ENCODE measurements around the gene RPN1. TPM values are rescaled to one million over a fixed set of nuclear protein-coding genes. Genes with fewer than 3 reads are reported as not detected.
"Not testable (repeated sequence)": the region's sequence is repeated elsewhere in the genome, so short reads cannot be mapped to it uniquely, and the experiment has no call there.

Gene RPN1
- total and polyA plus RNA-seq, 7 donors, result 33.6 to 220 (median 137) TPM

GRCh38 chr3:128597900-128598299 lies 52.7 kb downstream of the RPN1 start:
- Histone ChIP-seq H3K9me3 (no peaks in the 10 kb centered on the region), H3K36me3 (no peaks in the 10 kb centered on the region), H3K27me3 (no peaks in the 10 kb centered on the region), H3K4me3 (no peak overlapping the region), H3K27ac (no peak overlapping the region), H3K4me1 (no peaks in the 10 kb centered on the region)
- WGBS, 2 donors, result 77 to 87% methylated on average over 6 of the region's 6 CpGs
- TF ChIP-seq POLR2A (IDR thresholded peaks at IDR 0.05) (no peak), EP300 (IDR thresholded peaks at IDR 0.05) (no peak)
- DNase-seq, result no peak
- intact Hi-C loops (cut with DNase I), result no loop called here

DNA sequence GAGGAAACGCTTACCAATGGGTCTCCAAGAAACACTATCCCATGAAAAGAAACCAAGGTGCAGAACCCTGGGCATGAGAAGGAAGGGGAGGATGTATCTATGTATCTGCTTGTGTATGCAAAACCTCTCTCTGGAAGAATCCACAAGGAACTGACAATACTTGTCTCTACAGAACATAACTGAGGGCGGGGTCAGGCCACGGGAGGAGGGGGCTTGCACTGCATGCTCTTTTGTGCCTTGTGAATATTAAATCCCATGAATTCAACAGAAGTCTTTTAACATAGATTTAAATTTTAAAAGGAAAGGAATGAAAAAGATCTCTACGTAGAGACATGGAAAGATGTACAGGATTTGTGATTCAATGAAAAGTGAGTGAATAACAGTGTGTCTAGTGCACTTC lies 57.8 kb downstream of the RPN1 start:
- Histone ChIP-seq H3K4me3 (no peak overlapping the region), H3K9me3 (no peaks in the 10 kb centered on the region), H3K27ac (no peak overlapping the region), H3K4me1 (no peaks in the 10 kb centered on the region), H3K36me3 (no peaks in the 10 kb centered on the region), H3K27me3 (no peaks in the 10 kb centered on the region)
- TF ChIP-seq POLR2A (IDR thresholded peaks at IDR 0.05) (no peak), POLR2AphosphoS5 (IDR thresholded peaks at IDR 0.05) (no peak), EP300 (IDR thresholded peaks at IDR 0.05) (no peak), CTCF (IDR thresholded peaks at IDR 0.05) (no peak)
- no peak for DNase-seq
- intact Hi-C loops (cut with DNase I), result no loop called here
- WGBS, 2 donors, result 82 to 83% methylated on average over 4 of the region's 4 CpGs

DNA sequence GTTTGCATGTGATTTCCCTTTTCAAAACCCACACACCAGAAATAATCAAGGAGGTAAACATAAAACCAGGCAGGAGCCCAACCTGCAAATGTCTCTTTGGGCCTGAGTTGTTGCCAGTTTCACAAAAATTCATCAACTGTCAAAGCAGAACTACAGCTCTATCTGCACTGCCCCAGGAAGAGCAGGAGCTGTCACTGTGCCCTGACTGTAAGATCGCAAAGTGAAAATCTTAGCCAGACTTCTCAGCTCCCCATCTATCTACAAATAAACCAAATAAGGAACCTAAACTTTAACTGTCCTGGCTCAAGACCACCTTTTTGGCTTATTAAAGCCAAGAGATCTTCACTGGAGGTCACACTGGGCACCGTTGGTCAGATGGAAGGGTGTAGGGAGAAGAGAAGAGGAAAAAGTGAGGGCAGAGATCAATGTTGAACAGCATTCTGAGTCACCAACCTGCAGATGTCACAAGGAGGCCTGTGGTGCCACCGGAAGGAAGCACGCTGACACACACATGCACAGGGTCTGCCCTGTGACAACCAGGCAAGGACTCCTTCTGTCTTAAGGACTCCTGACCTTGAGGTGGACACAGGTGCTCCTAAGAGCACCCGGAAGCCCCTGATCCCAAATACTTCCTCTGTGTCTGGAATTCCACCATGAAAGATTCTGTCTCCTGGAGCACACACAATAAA lies 58.7 kb downstream of the RPN1 start:
- Histone ChIP-seq H3K9me3 (no peaks in the 10 kb centered on the region), H3K4me1 (no peaks in the 10 kb centered on the region), H3K36me3 (no peaks in the 10 kb centered on the region), H3K4me3 (no peak overlapping the region), H3K27me3 (no peaks in the 10 kb centered on the region), H3K27ac (no peak overlapping the region)
- WGBS, 2 donors, result 50 to 71% methylated on average over 5 of the region's 5 CpGs
- intact Hi-C loops (cut with DNase I), result no loop called here
- no peak for TF ChIP-seq POLR2AphosphoS5 (IDR thresholded peaks at IDR 0.05)
- TF ChIP-seq EP300 (IDR thresholded peaks at IDR 0.05), result no peak
- no peak for TF ChIP-seq CTCF (IDR thresholded peaks at IDR 0.05)
- no peak for TF ChIP-seq POLR2A (IDR thresholded peaks at IDR 0.05)
- DNase-seq, result no peak

DNA sequence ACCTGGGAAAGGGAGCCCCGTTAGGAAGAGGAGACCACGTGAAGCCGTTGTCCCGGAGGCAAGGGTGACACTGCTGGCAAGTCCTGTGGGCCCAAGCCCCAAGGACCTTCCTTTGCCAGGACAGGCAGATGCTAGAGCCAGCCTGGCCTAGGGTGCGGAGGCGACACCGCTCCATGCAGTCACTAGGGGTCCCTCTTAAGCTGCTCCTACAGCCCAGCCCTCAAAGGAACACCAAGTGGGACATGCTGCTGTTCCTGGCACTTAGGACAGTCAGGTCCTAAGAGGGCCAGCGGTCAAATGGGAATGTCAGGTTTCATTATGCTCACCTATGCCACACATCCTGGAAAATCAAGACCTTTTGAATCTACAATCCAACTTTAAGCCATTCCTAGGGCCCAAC lies 59.7 kb downstream of the RPN1 start:
- no peak overlapping the region for H3K27ac ChIP-seq
- H3K36me3 ChIP-seq, result no peaks in the 10 kb centered on the region
- 85 to 90% methylated on average over 8 of the region's 8 CpGs for WGBS, 2 donors
- no peak for TF ChIP-seq EP300 (IDR thresholded peaks at IDR 0.05)
- H3K9me3 ChIP-seq, result no peaks in the 10 kb centered on the region
- H3K27me3 ChIP-seq, result no peaks in the 10 kb centered on the region
- DNase-seq, result no peak
- H3K4me3 ChIP-seq, result no peak overlapping the region
- intact Hi-C loops (cut with DNase I), result no loop called here
- no peaks in the 10 kb centered on the region for H3K4me1 ChIP-seq

DNA sequence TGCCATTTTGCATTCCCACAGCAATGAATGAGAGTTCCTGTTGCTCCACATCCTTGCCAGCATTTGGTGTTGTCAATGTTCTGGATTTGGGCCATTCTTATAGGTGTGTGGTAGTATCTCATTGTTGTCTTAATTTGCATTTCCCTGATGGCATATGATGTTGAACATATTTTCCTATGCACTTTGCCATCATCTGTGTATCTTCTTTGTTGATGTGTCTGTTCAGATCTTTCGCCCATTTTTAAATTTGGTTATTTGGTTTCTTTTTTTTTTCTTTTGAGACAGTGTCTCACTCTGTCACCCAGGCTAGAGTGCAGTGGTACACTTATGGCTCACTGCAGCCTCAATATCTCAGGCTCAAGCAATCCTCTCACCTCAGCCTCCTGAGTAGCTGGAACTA lies 60.6 kb downstream of the RPN1 start:
- H3K9me3 ChIP-seq; H3K4me3 ChIP-seq; DNase-seq; H3K27me3 ChIP-seq; intact Hi-C loops (cut with DNase I); H3K4me1 ChIP-seq; H3K27ac ChIP-seq; H3K36me3 ChIP-seq: not testable (repeated sequence)
- 0 to 44% methylated on average over 1 of the region's 1 CpG for WGBS, 2 donors

GRCh38 chr3:128588147-128588546 lies 62.5 kb downstream of the RPN1 start:
- TF ChIP-seq EP300 (IDR thresholded peaks at IDR 0.05) (no peak), CTCF (IDR thresholded peaks at IDR 0.05) (no peak), POLR2A (IDR thresholded peaks at IDR 0.05) (no peak), POLR2AphosphoS5 (IDR thresholded peaks at IDR 0.05) (no peak)
- Histone ChIP-seq H3K4me3 (no peak overlapping the region), H3K9me3 (no peaks in the 10 kb centered on the region), H3K27me3 (no peaks in the 10 kb centered on the region), H3K4me1 (no peaks in the 10 kb centered on the region), H3K27ac (no peak overlapping the region), H3K36me3 (no peaks in the 10 kb centered on the region)
- WGBS, 2 donors, result 58 to 82% methylated on average over 10 of the region's 10 CpGs
- intact Hi-C loops (cut with DNase I), result no loop called here
- DNase-seq, result no peak

Measured in sigmoid colon (tissue), 7 donors.